HepG2 (cell line): ENCODE data around the gene FLOT2. TPM values are rescaled to one million over a fixed set of nuclear protein-coding genes. Genes with fewer than 3 reads are reported as not detected.

ENCODE experiments used
- ARNTL ChIP-seq: sonication (generic); formaldehyde crosslinking; IDR thresholded peaks from 2 replicates; pipeline ENCODE4 v1.4.0; 2020; ENCODE audit warnings: mild to moderate bottlenecking, missing genetic modification reagents
- MAZ ChIP-seq, 2 experiments: sonication (generic) in 1 of 2; formaldehyde crosslinking in 1 of 2; IDR thresholded peaks; 2 replicates each; pipeline versions ENCODE4 v1.5.0 to v1.6.1; 2012 to 2020; ENCODE audit warnings: low read depth in 2 of 2, mild to moderate bottlenecking in 2 of 2, borderline replicate concordance in 1 of 2, improper control_type of control experiment in 1 of 2, low read length in 1 of 2, missing genetic modification reagents in 1 of 2, moderate library complexity in 1 of 2
- ZMAT3 ChIP-seq: sonication (generic); formaldehyde crosslinking; conservative IDR thresholded peaks from 2 replicates; pipeline ENCODE4 v1.7.0; 2021; ENCODE audit warnings: missing genetic modification reagents
- ZNF234 ChIP-seq: sonication (generic); formaldehyde crosslinking; conservative IDR thresholded peaks from 2 replicates; pipeline ENCODE4 v1.5.1; 2020; ENCODE audit warnings: mild to moderate bottlenecking, missing genetic modification reagents
- ZNF644 ChIP-seq: IDR thresholded peaks from 2 replicates; pipeline ENCODE4 v1.6.1; 2016; ENCODE audit warnings: low read depth
- ZNF816 ChIP-seq: sonication (generic); formaldehyde crosslinking; IDR thresholded peaks from 2 replicates; pipeline ENCODE4 v1.8.0; 2022; ENCODE audit warnings: missing genetic modification reagents, mild to moderate bottlenecking, borderline replicate concordance
- polyA plus RNA-seq, 8 experiments: library from polyadenylated mRNA; depleted of rRNA in 3 of 8; stranded (reverse) in 7 of 8; unstranded in 1 of 8; fragments of >200 nt; fragmentation: Illumina TruSeq in 4 of 8; extraction: Trizol in 4 of 8; gene quantifications; 2 replicates each; pipeline versions ENCODE4 v1.2.1 to v1.2.3, GENCODE V29; 2011 to 2016; ENCODE audit warnings: low read depth in 4 of 8, missing spikeins in 1 of 8, mixed read lengths in 1 of 8; ENCODE audit not compliant: insufficient read depth in 1 of 8
- total RNA-seq, 5 experiments: library from RNA; depleted of rRNA; stranded (reverse); fragments of >200 nt; fragmentation: Illumina TruSeq; extraction: Trizol; gene quantifications; 2 replicates each; pipeline ENCODE4 v1.2.3, GENCODE V29; 2016; ENCODE audit warnings: low read depth in 1 of 5
- TF ChIP-seq, protein P1 (sequence below): IDR thresholded peaks from 2 replicates; pipeline ENCODE4 v1.6.1; 2012; ENCODE audit warnings: low read depth, low read length, improper control_type of control experiment
- TF ChIP-seq, protein P2 (sequence below): sonication (generic); formaldehyde crosslinking; IDR thresholded peaks from 2 replicates; pipeline ENCODE4 v1.5.0; 2020; ENCODE audit warnings: mild to moderate bottlenecking, missing genetic modification reagents
- TF ChIP-seq, protein P3 (sequence below): sonication (generic); formaldehyde crosslinking; IDR thresholded peaks from 2 replicates; pipeline ENCODE4 v1.4.0; 2020; ENCODE audit warnings: missing genetic modification reagents
- TF ChIP-seq, protein P4 (sequence below): sonication (generic); formaldehyde crosslinking; IDR thresholded peaks from 2 replicates; pipeline ENCODE4 v1.9.0; 2022; ENCODE audit warnings: missing genetic modification reagents, mild to moderate bottlenecking, borderline replicate concordance
- TF ChIP-seq, protein P5 (sequence below): sonication (generic); IDR thresholded peaks from 2 replicates; pipeline ENCODE4 v1.6.1; 2016; ENCODE audit warnings: low read depth, borderline replicate concordance

The FLOT2 gene
- total and polyA plus RNA-seq, 2 of the 13 experiments (the other 11 are each of a cell fraction or from before 2014, with no cell fraction given) = 54.3 to 54.5 TPM

DNA sequence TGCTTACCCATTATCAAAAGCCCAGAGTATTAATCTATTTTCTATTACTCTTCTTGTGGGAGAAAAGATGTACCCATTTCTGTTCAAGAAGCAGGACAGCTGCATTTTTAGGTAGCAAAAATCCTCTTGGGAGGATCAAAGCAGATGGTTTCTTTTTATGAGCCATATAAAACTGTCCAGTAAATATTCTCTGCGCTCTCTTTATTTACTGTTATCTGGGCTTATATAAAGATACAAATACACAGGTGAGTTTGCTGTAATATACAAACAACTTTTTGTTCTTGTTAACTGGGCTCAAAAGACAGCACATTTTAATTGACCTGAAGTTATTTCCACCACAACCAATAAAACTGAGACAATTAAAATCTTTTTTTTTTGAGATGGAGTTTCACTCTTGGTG is 43.7 kb upstream of the FLOT2 start (continued):
- TF ChIP-seq MAZ (IDR thresholded peaks at IDR 0.05; ENCODE audit: borderline replicate concordance, low read depth, low read length) (no peak), MAZ (CRISPR knock-in tag; IDR thresholded peaks at IDR 0.05; ENCODE audit: low read depth) (no peak), ZNF644 (CRISPR knock-in tag) (no peak), ZMAT3 (no peak), ZNF816 (no peak), ARNTL (CRISPR knock-in tag) (no peak), ZNF234 (CRISPR knock-in tag) (no peak)
- TF ChIP-seq, protein P1, sequence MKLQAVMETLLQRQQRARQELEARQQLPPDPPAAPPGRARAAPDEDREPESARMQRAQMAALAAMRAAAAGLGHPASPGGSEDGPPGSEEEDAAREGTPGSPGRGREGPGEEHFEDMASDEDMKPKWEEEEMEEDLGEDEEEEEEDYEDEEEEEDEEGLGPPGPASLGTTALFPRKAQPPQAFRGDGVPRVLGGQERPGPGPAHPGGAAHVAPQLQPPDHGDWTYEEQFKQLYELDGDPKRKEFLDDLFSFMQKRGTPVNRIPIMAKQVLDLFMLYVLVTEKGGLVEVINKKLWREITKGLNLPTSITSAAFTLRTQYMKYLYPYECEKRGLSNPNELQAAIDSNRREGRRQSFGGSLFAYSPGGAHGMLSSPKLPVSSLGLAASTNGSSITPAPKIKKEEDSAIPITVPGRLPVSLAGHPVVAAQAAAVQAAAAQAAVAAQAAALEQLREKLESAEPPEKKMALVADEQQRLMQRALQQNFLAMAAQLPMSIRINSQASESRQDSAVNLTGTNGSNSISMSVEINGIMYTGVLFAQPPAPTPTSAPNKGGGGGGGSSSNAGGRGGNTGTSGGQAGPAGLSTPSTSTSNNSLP = no peak
- TF ChIP-seq, protein P2, sequence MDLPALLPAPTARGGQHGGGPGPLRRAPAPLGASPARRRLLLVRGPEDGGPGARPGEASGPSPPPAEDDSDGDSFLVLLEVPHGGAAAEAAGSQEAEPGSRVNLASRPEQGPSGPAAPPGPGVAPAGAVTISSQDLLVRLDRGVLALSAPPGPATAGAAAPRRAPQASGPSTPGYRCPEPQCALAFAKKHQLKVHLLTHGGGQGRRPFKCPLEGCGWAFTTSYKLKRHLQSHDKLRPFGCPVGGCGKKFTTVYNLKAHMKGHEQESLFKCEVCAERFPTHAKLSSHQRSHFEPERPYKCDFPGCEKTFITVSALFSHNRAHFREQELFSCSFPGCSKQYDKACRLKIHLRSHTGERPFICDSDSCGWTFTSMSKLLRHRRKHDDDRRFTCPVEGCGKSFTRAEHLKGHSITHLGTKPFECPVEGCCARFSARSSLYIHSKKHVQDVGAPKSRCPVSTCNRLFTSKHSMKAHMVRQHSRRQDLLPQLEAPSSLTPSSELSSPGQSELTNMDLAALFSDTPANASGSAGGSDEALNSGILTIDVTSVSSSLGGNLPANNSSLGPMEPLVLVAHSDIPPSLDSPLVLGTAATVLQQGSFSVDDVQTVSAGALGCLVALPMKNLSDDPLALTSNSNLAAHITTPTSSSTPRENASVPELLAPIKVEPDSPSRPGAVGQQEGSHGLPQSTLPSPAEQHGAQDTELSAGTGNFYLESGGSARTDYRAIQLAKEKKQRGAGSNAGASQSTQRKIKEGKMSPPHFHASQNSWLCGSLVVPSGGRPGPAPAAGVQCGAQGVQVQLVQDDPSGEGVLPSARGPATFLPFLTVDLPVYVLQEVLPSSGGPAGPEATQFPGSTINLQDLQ (CRISPR knock-in tag) = no peak
- TF ChIP-seq, protein P3, sequence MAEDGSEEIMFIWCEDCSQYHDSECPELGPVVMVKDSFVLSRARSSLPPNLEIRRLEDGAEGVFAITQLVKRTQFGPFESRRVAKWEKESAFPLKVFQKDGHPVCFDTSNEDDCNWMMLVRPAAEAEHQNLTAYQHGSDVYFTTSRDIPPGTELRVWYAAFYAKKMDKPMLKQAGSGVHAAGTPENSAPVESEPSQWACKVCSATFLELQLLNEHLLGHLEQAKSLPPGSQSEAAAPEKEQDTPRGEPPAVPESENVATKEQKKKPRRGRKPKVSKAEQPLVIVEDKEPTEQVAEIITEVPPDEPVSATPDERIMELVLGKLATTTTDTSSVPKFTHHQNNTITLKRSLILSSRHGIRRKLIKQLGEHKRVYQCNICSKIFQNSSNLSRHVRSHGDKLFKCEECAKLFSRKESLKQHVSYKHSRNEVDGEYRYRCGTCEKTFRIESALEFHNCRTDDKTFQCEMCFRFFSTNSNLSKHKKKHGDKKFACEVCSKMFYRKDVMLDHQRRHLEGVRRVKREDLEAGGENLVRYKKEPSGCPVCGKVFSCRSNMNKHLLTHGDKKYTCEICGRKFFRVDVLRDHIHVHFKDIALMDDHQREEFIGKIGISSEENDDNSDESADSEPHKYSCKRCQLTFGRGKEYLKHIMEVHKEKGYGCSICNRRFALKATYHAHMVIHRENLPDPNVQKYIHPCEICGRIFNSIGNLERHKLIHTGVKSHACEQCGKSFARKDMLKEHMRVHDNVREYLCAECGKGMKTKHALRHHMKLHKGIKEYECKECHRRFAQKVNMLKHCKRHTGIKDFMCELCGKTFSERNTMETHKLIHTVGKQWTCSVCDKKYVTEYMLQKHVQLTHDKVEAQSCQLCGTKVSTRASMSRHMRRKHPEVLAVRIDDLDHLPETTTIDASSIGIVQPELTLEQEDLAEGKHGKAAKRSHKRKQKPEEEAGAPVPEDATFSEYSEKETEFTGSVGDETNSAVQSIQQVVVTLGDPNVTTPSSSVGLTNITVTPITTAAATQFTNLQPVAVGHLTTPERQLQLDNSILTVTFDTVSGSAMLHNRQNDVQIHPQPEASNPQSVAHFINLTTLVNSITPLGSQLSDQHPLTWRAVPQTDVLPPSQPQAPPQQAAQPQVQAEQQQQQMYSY (CRISPR knock-in tag) = no peak
- TF ChIP-seq, protein P4, sequence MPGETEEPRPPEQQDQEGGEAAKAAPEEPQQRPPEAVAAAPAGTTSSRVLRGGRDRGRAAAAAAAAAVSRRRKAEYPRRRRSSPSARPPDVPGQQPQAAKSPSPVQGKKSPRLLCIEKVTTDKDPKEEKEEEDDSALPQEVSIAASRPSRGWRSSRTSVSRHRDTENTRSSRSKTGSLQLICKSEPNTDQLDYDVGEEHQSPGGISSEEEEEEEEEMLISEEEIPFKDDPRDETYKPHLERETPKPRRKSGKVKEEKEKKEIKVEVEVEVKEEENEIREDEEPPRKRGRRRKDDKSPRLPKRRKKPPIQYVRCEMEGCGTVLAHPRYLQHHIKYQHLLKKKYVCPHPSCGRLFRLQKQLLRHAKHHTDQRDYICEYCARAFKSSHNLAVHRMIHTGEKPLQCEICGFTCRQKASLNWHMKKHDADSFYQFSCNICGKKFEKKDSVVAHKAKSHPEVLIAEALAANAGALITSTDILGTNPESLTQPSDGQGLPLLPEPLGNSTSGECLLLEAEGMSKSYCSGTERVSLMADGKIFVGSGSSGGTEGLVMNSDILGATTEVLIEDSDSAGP (CRISPR knock-in tag) = no peak
- TF ChIP-seq, protein P5, sequence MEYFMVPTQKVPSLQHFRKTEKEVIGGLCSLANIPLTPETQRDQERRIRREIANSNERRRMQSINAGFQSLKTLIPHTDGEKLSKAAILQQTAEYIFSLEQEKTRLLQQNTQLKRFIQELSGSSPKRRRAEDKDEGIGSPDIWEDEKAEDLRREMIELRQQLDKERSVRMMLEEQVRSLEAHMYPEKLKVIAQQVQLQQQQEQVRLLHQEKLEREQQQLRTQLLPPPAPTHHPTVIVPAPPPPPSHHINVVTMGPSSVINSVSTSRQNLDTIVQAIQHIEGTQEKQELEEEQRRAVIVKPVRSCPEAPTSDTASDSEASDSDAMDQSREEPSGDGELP = no peak
